GM19043 (cell line): ENCODE data around the gene AP2S1.
"Not testable (repeated sequence)": the region's sequence is repeated elsewhere in the genome, so short reads cannot be mapped to it uniquely, and the experiment has no call there.

Source experiments
- ATAC-seq: cut with Tn5 transposase; IDR thresholded peaks from one replicate; pipeline ENCODE4 v1.9.1; 2021; ENCODE audit warnings: low read depth; ENCODE audit not compliant: unreplicated experiment

AP2S1 gene

DNA sequence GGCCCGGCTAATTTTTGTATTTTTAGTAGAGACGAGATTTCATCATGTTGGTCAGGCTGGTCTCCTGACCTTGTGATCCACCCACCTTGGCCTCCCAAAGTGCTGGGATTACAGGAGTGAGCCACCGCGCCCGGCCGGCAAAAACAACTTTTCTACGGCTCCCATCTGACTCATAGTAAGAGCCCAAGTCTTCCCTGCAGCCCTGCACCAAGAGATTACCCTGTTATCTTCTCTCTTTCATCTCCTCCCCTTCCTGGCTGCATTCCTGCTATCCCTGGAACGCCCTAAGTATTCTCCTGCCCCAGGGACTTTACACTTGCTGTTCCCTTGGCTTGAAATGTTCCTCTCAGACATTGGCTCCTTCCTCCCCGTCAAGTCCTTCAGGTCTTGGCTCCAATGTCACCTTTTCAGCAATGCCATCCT is 6.6 kb downstream of the AP2S1 start:
- no peak for ATAC-seq

DNA sequence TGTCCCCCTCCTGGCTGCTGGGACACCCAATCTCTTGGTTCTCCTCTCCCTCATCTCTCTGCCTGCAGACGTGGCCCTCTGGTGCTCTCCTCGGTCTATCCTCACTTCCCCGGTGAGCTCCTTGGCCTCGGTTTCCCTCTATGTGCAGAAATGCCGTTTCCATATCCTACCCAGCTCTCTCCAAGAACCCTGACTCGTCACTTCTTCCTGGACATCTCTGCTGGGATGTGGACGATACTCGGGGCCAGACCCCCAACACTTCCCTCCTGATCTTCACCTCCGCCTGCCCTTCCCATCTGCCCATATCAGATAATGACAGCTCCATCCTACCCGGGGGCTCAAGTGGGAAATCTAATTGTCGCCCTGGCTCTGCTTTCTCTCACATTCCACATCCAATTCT is 7.9 kb downstream of the AP2S1 start:
- no peak for ATAC-seq

DNA sequence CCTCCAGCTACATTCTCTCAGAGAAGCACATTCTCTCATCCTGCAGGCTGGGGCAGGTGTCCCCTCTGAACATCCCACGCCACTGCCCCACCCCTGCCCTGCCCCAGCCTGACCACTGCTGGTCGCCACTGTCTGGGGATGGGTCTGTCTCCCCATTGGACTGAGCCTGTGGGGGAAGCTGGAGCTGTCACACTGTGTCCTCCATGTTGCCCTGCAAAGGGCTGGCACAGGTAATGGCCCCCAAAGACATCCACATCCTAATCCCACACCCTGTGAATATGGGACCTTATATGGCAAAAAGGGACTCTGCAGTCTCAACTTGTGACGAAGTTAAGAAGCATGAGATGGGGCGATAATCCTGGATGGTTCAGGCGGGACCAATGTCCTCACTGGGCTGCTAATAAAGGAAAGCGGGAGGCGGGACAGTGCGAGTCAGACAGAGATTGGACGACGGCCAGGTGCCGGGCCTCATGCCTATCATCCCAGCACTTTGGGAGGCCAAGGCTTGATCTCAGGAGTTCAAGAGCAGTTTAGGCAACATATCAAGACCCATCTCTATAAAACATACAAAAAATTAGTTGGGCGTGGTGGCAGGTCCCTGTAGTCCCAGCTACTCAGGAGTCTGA is 9.1 kb downstream of the AP2S1 start:
- ATAC-seq, result no peak

DNA sequence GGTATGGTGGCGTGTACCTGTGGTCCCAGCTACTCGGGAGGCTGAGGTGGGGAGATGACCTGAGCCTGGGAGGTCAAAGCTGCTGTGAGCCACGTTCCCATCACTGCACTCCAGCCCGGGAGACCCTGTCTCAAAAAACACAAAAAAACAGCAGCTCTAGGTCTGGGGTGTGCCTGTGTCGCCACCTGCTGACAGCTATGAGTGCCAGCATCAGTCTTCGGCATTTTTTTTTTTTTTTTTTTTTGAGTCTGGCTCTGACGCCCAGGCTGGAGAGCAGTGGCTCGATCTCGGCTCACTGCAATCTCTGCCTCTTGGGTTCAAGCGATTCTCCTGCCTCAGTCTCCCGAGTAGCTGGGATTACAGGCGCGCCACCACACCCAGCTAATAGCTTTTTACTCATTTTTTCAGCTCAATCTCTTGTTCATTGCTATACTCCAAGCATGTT is 10.1 kb downstream of the AP2S1 start:
- ATAC-seq, result no peak

DNA sequence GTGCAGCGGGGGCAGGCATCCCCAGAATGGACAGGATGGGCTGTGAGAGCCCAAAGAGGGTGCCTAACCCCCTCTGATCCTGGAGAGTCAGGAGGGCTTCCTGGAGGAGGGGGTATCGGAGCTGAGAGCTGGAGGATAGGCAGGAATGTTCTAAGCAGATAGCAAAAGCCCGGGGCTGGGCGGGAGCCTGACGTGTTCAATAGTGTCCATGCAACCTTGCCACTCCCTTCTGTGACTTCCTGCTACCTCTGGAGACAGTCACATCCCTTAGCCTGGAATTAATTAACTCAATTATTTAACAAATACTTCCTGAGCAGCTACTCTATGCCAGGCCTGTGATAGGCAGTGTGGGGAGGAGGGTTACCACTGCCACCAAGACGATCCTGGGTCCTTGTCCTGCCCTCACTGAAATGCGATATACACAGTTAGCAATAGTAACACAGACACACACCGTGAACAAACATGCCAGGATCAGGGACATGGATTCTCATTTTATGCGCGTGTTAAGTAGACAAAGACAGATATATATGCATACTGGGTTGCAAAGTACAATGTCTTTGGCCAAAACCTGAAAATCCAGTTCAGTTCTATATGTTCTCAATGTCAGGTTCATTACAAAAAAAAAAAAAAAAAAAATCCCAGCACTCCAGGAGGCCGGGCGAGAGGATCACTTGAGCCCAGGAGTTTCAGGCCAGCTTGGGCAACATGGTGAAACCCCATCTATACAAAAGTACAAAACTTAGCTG is 10.7 kb downstream of the AP2S1 start:
- no peak for ATAC-seq

DNA sequence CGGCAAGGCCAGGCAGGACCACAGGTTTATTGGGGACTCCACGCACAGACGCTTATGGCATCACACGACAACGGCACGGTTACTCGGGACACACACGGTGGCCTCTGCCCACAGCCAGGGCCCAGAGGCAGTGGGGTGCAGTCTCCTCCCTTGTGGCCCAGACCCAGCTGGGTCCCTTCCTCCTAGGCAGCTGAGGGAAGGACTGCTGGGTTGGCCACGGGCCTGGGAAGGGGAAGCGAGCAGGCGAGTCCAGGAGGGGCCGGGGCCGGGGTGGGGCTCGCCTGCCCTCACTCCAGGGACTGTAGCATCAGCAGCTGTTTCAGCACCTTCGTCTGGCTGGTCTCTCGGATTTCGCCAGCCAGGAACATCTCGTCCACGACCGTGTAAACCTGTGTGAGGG is 12.5 kb downstream of the AP2S1 start:
- no peak for ATAC-seq

DNA sequence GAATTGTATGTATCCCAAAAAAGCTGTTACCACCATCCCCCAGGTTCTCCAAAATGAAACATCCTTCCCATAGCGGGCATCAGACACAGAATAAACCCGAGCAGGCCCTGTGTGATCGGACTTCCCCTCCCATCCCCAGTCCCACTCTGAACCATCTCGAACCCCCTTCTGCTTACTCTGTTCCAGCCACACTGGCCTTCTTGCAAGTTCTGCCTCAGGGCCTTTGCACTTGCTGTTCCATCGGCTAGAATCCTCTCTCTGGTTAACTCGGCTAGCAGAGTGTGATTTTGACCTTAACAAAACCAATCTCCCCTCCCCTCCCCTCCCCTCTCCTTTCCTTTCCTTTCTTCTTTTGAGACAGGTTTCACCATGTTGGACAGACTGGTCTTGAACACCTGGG is 15.7 kb downstream of the AP2S1 start:
- no peak for ATAC-seq

DNA sequence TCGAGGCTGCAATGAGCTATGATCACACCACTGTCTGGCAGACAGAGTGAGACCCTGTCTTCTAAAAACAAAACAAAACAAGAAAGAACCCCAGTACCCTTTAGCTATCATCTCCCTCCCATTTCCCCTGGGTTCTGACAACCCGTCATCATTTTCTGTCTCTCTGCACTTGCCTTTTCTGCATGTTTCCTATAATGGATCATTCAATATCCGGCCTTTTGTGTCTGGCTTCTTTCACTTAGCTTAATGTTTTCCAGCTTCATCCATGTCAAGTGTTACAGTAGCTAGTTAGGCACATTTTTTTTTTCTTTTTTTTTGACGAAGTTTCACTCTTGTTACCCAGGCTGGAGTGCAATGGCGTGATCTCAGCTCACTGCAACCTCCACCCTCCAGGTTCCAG is 16.5 kb downstream of the AP2S1 start:
- ATAC-seq, result no peak

DNA sequence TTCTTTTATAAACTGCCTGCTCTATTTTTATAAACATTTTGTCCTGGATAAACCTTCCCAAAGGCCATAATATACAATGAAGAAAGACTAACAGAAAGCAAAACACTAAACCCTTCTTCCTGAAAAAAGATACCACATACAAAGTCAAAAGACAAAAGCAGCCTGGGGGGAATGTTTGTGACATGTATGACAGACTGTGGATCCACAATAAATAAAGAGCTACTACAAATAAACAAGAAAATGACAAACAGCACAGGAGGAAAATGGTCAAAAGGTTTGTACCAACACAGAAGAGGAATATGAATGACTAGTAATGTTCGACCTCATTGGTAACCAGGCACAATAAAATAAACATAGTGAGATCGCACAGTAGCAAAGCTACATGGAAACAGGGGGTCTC is 19.8 kb downstream of the AP2S1 start:
- ATAC-seq, result no peak

DNA sequence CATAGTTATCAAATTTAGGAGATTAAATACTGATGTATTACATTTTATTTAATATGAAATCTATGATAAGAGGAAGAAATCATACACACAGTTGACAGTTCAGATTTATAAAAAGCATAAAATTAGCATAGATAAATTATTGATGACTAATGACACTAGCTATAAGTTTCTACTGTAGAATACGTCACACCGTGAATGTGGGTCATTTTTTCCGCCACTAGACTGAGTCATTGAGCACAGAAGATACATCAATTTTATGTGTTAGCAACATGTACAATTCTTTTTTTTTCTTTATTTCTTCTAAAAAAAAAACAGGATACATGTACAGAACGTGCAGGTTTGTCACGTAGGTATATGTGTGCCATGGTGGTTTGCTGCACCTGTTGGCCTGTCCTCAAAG is 22.2 kb downstream of the AP2S1 start:
- no peak for ATAC-seq

DNA sequence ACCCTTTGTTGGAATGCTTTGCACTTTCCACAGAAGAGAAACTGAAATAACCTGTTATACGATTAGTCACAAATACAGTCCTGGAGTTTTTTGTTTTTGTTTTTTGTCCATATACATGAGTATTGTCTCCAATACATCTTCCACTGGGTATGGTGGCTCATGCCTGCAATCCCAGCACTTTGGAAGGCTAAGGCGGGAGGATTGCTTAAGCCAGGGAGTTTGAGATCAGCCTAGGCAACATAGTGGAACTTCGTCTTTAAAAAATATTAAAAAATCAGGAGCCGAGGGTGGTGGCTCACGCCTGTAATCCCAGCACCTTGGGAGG is 25.0 kb downstream of the AP2S1 start:
- no peak for ATAC-seq

DNA sequence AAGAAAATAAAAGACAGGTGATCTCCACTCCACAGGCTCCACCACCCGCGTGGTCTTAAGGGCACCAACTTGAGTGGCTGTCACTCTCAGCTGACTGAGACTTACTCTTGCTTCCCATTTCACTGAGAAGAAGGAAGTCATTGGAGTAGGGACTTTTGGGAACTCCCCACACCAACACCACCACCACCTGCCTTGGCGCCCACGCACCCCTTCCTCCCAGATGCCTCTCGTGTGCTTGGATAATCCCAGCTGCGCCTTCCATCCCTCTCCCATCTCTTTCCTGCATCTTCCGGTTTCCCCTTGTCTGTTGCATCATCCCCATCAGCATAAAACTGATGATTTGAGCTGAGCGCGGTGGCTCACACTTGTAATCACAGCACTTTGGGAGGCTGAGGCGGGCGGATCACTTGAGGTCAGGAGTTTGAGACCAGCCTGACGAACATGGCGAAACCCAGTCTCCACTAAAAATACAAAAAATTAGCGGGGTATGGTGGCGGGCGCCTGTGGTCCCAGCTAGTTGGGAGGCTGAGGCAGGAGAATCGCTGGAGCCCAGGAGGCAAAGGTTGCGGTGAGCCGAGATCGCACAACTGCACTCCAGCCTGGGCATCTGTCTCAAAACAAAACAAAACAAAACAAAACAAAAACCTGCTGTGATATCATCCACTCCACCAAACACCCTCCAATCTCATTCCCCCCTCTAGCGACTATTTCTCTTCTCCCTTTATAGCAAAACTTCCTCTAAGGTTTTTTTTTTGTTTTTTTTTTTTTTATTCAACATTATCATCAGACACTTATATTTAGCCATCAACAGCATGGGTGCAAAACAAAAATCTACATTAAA is 25.5 kb downstream of the AP2S1 start:
- ATAC-seq, result no peak

DNA sequence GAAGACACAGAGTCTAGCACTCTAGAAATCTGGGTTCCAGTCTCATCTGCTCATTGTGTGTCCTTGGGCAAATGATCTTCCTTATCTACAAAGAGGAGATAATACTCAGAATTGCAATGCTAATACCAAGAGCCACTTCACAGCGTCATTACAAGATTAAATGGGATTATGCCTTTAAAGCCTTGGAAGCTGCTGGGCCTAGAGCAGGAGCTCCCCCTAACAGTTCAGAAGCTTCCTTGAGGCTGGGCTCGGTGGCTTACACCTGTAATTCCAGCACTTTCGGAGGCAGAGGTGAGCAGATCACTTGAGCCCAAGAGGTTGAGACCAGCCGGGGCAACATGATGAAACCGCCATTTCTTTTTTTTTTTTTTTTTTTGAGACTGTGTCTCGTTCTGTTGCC is 27.6 kb downstream of the AP2S1 start:
- no peak for ATAC-seq

DNA sequence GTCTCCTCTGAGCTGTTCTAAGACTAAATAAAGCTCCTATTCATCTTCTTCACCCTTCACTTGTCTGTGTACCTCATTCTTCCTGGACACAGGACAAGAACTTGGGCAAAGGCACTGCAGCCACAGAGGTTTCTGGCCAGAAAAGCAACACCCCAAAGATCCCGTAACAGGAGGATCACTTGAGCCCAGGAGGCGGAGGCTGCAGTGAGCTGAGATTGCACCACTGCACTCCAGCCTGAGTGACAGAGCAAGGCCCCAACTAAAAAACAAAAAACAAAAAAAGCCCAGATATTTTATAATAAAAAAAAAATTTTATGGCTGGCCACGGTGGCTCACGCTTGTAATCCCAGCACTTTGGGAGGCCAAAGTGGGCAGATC is 28.2 kb downstream of the AP2S1 start:
- ATAC-seq, result not testable (repeated sequence)

DNA sequence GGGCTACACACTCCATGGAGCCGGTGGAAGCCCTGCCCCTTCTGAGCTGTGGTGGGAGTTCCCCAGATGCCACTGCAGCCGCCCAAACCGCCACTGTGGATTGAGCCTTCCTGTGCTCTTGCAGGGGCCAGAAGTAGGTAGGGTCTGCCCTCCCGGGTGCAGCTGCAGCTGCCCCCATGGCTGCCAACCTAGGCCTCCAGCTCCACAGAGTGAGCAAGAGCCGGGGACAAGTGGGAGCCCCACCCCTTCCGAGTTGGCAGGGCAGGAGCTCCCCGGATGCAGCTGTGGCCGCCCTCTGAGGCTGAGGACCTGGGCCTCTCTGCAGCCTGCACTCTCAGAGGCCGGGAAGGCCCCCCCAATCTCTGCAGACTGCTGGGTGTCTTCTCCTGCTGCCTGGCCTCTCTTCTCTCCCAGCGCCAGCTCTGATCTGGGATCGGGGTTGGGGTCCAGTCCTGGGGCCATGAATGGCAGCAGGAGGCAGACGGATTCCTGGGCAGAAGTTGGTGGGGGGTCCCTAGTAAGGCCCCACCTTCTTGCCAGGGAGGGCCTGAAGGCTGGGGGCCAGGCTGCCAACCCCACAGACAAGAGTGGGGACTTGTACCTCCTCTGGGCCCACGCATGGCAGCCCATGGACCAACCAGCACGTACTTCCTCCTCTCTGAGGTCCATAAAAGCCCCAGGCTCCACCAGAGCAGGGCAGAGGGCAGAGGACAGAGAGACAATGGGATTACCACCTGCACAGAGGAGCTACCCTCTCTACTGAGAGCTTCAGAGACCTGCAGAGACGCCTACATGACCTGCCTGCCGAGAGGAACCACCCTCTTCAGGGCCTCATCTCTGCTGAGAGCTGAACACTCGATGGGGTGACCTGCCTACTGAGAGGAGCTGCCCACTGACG is 28.9 kb downstream of the AP2S1 start:
- ATAC-seq, result peak; percentile 54

DNA sequence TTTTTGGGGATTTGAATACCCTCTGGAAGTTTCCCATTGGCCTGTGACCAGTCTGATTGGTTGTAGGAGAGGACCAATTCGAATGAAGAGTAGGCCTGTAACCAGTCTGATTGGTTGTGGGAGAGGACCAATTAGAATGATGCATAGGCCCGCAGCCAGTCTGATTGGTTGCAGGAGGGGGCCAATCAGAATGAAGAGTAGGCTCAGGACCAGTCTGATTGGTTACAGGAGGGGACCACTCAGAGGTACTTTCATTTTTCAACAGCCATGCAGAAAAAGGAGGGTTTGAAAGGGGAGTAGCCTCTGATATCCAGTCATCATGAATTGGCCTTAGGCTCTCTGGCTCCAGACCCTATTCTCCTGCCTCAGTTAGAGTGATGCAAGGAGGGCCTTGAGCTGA is 31.8 kb downstream of the AP2S1 start:
- no peak for ATAC-seq

DNA sequence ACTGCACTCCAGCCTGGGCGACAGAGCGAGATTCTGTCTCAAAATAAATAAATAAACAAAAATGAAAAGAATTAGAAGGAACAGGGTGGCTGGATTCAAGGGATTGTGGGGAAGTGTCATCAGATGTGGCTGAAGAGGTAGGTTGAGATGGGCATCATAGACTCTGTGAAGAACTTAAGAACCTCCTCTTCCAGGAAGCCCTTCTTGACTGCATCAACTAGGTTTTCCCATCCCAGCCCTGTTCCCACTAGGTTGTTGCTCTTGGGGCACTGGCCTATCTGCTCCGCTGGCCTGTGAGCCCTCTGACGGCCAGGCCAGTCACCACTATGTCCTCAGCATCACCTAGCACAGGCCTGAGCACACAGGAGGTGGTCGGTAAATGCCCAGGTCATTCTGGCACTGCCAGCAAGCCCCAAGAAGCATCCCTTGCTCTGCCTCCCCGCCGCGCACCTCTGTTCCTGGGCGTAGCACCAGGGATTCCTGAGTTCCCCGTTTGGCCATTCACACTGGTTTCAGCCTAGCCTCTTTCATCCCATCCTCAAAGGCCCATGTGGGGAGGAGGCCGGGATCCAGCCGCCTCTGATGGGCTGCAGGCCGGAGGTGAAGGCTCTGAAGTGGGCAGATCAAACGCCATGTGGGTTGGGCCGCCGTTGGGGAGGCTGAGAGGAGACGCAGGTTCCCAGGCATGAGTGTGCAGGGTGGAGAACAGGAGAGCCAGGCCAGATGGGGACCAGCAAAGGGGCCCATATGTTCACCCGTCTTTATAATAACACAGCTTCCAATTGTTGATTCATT is 34.6 kb downstream of the AP2S1 start:
- no peak for ATAC-seq

DNA sequence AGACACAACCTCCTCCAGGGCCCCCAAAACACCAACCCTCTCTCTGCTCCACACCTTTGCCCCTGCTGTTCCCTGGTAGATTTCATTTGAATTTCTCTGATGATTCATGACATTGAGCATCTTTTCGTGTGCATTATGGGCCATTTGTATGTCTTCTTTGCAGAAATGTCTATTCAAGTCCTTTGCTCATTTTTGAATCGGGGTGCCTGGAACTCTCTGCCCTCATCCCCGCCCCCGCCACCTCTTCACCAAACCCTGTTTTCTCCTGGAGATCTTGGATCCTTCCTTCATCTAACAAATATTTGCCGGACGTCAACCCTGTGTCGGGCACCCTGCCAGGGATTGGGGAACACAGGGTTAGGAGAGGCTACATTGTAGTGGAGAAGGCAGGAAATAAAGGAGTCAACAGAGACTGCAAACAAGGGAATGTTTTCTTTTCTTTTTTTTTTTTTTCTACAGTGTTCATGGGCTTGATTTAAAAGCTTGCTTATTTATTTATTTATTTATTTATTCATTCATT is 36.7 kb downstream of the AP2S1 start:
- no peak for ATAC-seq

DNA sequence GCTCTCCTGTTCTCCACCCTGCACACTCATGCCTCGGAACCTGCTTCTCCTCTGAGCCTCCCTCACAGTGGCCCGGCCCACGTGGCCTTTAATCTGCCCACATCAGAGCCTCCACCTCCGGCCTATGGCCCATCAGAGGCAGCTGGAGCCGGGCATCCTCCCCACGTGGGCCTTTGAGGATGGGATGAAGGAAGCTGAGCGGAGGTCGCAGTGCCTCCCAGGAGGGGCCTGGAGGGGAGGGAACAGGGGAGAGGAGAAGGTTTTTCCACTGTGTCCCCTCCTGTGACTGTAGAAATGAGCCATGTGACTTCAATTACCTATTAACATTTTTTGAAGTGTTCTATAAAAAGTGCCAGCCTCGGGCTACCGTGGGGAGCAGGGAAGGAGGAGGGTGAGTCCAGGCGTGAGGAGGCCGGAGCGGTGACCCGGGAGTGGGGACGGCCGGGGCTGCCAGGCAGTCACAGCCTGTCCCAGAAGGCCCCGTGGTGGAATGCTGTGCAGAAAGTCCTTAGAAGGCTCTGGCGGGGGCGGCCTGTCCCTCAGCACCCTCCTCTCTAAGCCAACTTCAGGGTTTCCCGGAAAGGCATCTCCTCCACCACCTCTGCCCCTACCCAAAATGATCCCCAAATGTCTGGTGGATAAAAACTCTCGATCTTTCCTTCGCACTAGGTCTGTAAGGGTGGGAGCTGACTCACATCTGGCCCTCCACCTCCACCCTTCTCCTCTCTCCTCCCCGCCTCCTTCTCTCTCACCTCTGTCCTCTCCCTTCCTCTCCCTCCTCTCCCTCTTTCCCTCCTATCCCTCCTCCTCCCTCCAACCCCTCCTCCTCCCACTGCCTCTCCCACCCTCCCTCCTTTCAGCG is 37.4 kb downstream of the AP2S1 start:
- no peak for ATAC-seq
